Stimulated activated CD8-positive, alpha-beta memory T cell treated with anti-CD3 and anti-CD28 coated beads, Interleukin-2, amount 100 ng/mL, for 1 hour (primary cell): ENCODE data around the gene GAS2L2.

Experiments
- DNase-seq, 2 donors: peaks; one replicate each; pipeline ENCODE4 v3.0.0-alpha.2; 2020; ENCODE audit warnings: low read depth in 2 of 2

GAS2L2 gene

DNA sequence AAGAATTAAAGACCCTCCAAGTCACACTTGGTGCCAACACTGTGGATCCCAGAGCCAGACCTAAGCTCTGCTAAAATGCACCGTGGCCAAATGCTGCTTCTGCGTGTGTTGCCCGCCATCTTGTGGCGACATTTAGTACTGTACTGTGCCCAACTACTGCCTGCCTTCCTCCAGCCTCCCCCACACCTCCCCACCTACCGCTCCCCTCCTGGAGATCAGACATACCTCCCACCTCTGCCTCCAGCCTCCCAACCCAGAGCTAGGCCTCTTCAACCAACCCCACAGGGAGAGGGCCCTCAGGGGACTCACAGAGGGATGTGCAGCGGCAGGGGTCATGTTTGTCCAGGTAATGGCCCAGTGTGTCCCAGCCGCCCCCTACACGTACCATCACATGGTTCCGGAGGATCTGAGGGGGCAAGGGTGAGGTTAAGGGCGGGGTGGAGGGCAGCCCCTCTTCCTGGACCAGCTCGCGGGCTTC lies 5.5 kb downstream of the GAS2L2 start:
- peak; percentile 58 to 59 for DNase-seq

DNA sequence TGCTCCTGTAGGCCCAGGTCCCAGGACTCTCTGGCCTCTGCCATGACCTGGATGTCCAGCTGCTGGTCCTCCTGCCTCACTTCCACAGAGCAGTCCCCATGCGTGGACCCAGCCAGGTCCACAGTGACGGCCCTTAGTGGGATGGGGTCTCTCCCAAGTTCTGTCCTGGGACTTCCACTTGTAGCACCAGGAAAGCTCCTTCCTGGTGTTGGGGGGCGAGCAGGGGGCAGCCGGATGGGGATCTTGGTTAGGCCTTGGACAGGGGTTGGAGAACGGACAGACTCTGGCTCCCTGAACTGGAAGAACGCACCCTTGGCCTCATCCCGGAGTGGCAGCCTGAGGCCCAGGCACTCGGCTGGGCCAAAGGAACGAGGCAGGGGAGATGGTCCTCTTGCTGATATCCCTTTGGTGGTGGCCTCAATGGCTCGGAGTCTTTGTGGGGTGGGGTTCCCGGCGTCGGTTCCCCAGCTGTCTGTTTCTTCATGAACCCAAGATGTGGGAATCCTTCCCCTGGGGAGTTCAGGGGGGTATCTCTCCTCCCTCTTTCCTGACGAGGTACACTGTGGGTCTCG lies 7.2 kb downstream of the GAS2L2 start:
- no peak for DNase-seq

DNA sequence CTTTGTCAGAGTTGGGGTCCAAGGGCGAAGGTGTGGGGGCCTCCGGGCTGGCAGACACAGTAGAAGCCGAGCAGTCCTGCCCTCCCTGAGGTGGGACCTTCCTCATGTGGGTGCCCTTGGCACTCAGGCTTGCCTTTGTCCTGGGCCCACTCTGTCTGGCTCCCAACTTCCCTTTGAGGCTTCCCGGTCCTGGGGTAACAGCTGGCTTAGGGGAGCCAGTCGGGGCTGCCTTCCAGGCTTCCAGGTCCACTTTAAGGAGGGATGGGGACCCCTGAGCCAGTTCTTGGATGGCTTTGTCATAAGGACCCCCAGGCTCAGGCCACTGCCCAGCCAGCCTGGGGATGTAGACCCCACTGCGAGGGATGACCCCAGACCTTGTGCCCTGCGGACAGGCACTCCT lies 7.8 kb downstream of the GAS2L2 start:
- DNase-seq = no peak

DNA sequence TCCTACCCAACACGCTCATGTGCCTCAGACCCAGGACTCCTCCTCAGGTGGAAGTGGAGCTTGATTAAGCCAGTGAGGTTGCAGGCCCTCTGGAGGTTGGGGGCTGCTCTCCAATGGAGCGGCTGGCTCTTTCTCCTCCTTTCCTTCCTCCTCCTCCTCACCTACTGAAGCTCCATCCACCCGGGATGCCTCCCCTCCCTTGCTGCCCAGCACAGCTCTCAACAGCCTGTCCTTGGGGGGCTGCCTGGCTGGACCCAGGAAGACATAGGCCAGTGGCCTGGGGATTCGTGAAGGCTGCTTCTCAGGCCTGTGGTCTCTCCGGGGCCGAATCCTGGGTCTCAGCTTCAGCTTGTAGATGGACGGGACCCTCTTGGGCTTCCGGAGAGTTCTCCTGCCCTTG lies 8.2 kb downstream of the GAS2L2 start:
- no peak for DNase-seq

DNA sequence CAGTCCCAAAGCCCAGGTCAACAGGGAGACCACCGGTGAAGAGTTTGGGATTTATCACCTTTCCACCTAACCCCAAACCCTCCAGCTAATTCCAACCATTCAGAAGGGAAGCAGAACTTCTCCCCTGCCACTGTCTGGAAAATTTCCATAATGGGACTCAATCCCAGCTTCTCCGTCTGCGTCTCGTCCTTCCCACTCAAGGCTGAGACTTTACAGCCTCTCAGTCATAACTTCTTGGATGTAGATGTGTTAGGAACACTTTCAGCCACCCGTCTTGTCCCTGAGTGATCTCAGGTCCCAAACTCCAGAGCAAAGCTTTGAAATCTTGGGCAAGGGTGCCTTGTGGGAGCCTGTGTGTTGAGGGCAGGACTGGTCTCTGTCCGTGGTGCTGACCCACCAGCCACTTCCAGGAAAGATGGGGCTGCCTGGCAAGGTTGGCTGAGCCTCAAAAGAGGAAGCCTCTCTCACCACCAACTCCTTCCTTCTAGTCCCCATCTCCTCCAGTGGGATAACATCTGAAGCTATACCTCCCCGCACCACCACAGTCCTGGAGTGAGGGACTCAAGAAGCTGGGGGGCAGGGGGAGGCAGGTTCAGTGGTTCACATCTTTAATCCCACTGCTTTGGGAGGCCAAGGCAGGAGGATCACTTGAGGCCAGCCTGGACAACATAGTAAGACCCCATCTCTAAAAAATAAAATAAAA lies 9.3 kb downstream of the GAS2L2 start:
- no peak for DNase-seq

DNA sequence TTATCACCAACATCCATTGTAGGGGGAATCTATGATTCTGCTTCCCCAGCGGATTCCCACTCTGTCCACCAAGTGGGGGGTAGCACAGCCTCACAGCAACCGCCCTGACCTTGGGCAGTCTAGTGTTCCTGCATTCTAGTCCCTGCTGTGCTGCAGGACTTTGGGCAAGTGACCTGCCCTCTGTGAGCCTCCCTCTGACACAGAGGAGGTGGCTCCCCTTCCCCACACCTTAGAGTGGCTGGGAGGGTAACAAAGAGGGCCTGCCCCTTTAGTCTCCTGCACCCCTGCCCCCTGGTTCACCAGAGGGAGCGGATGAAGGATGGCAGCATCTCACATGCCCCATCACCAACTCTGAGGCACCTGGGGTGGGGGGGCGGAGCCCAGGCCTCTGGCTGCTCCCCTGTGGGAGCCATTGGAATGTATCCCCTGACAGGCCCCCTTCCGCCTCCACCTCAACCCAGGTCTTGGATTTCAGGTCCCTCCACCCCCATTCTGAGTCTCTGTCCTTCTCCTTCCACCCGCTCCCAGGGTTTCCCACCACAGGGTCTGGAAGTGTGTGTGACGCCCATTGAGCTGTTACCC lies 10.1 kb downstream of the GAS2L2 start:
- no peak for DNase-seq

DNA sequence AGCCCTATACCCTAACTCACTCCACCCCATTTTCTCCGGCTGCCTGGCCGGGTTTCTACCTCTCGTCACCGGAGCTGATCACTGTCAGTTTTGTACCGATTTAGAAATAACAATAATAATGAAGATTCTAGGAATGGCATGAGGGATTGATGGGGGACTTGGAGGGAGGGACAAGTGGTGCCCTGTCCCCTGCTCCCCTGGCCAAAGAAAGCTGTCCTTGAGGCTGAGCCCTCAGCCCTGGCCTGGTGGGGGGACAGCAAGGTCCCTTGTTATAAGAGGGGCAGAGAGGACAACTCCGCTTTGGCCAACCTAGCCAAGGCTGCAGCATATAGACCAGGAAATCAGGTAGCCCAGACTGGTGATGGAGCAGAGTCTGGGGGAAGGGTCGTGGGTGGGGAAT lies 10.5 kb downstream of the GAS2L2 start:
- DNase-seq = no peak

DNA sequence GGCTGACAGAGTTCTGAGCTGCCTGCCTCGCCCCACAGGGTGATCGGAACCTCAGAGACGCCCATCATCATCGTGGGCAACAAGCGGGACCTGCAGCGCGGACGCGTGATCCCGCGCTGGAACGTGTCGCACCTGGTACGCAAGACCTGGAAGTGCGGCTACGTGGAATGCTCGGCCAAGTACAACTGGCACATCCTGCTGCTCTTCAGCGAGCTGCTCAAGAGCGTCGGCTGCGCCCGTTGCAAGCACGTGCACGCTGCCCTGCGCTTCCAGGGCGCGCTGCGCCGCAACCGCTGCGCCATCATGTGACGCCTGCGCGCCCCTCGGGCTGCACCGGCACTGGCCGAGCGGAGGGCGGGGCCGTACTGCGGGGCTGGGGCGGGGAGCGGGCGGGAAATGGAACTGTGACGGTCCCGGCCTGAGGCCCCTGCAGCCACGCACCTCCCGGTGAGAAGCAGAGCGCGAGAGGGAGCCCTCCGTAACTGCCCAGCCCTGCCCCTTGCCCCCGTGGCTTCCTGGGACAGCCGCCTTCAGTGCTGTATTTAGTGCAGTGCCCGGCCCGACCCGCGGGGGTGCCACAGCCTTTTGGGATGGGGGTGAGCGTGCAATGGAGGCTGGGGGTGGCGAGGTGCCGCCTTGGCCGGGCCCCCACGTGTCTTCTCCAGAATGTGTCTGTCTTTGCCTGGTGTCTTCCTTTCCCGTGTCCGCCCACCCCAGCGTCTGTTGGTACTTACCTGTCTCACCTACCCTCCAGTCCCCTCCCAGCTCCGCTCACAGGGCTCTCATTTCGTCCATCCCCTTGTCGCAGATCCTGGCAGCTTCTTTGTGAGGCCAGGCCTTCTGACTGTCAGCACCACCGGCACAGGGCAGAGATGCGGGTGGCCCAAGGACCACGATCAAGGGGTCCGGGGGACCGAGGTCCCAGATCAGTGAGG lies 11.8 kb downstream of the GAS2L2 start:
- DNase-seq = no peak

DNA sequence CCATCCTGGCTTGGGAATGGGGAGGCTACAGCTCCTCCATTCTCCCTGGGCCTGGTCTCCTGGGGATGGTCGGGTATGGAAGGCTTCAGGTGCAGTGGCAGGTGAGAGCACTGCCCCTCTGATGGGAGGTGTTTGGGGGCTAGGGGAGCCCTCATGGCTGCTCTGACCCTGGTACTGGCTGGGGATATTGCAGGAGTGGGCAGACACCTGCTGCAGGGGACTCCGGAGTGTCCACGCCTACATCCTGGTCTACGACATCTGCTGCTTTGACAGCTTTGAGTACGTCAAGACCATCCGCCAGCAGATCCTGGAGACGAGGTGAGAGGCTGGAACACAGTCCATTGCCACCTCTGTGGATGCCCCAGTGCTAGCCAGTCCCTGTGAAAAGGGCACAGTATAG lies 12.8 kb downstream of the GAS2L2 start:
- DNase-seq = no peak

DNA sequence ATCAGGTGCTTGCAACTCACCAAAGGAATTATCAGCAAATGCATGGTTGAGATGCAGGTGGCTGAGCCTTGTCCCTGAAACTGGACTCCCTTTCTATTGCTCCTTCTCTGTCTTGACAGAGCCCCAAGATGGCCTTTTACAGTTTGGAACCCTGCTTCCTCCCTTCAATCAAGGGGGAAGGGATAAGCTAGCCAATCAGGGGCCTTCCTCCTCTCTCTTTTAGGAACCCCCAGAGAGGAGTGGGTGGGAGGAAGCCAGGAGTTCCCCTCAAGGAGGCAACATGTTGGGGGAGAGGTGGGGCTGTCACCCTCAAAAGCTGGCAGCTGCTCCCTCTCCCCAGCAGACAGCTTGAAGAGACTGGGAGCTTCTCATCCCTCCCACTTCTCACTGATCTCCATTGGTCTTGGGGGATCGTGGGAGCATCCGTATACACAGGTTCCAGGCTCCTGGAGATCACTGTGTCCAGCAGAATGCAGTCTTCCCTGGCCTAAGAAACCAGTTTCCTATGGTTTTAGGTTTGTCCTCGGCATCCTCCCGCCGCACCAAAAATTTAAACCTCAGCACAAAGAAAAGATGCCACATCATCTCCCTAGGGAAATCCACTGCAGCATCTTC lies 14.4 kb downstream of the GAS2L2 start:
- DNase-seq = no peak

DNA sequence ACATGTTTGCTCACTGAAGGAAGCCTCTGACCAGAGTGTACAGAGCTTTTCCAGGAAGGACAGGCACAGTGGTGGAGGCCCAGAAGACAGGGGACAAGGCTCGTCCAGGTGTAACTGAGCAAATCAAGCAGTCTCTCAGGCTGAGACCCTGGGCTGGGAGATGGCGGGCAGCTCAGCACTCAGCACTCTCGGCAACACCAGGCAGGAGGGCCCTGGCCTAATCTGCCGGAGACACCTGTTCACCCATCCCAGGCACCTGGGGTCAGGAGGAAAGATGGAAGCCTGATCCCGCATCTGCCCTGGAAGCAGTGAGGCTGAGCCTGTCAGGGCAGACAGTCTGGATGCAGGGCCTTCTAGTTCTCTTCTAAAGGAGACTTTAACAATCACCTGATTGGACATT lies 16.8 kb downstream of the GAS2L2 start:
- no peak for DNase-seq

DNA sequence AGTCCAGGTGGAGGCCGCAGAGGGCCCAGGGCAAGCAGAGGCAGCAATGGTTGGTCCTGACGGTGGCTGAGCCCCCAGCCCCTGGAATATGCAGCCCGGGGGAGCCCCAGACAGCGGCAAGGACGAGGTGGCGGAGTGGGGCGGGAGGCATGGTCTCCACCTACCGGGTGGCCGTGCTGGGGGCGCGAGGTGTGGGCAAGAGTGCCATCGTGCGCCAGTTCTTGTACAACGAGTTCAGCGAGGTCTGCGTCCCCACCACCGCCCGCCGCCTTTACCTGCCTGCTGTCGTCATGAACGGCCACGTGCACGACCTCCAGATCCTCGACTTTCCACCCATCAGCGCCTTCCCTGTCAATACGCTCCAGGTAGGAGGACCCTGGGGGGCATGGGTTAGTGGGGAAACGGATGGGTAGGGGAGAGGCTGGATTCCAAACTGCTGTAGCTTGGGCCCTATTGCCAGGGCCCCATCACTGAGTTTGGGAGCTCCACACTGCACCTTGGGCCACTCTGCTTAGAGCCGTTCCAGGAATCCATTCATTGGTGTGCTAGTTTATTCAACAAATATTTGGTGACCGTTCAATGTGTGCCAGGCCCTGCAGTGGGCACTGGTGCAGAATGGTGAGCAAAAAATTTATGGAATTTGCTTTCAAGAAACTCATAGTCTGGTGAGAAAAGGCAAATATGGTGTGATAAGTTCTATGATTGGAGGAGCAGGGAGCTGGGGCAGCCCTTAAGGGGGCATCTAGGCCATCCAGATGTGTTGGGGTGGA lies 17.8 kb downstream of the GAS2L2 start:
- DNase-seq = no peak

DNA sequence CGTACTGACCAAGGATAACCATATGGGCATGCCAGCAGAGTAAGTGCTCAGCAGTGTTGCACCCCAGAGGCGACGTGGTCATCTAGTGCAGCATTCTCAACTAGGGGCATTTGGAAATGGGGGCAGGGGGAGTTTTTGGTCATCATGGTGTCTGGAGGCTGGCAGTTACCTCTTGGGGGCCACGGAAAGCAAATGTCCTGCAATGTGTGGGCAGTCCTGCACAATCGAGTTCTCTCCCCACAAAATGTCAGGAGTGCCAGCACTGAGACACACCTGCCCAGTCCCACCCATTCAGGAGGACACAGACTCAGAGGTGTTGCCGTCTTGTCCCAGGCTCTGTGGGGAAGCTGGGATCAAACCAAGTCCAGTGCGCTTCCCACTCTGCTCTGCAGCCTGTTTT lies 18.6 kb downstream of the GAS2L2 start:
- DNase-seq = no peak

DNA sequence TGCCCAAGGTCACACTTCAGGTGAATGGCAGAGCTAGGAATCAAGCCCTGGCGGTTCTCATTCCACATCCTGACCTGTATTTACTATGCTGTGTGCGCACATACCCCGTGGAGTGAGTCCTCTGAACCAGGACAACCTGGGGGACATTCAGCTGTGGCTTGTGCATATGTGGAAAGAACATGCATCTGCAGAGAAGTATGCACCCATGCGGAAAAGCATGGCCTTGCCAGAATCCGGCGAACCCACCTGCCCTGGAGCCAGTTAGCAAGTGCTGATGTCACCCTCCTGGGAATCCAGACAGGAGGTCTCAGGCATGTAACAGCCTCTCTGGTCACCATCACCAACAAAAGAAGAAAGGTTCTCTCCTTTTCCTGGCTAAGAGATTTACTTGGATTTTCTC lies 19.7 kb downstream of the GAS2L2 start:
- DNase-seq = no peak

DNA sequence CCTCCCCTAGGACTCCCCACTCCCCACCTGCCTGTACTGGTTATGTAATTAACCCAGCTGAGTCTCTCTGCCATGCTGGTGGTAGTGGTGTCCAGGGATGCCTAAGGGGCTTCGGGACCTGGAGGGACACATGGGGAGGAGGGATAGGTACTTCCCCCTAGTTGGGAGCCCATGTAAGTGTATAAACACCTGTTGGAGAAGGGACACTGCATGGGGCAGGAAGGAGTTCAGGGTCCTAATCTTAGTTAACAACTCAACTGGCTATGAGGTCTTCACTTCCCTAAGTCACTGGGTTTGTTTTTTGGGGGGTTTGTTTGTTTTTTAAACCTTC lies 20.3 kb downstream of the GAS2L2 start:
- DNase-seq = no peak

DNA sequence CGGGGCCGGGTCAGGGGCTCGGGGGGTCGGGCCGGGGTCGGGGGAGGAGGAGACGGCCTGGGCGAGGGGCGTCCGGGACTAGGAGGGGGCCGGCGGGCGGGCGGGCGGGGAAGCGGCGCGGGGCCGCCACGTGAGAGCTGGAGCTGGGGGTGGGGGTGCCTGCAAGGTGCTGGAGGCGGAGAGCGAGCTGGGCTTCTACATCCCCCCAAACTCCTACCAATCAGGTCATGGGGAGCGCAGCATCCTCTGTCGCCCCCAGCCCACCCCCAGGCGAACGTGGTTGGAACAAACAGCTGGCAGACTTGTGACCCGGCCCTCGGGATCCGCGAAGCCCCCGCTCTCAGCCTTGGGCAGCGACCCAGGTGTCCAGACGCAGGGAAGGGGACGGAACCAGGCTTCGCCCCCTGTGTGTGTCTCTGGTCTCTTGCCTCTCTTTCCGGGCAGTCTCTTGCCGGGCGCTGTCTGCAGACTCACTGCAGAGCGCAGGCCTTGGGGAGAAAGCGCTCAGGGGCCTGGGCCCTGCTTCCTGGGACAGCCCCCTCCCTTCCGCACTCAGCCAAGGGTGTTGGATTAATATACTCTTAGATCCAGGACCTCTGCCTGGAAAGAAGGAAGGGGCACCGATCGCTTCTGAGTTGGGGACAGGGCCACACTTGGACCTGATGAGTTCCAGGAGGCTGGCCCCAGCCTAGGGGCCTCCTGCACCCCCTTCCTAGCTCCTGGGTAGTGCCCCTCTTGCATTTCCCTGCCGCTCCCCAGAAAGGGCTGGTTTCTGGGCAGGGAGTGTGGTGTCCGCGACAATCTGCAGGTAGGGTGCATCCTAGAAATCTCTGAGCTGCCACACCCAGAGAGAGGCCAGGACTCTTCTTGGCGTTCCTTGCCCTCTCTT lies 20.9 kb downstream of the GAS2L2 start:
- no peak for DNase-seq

DNA sequence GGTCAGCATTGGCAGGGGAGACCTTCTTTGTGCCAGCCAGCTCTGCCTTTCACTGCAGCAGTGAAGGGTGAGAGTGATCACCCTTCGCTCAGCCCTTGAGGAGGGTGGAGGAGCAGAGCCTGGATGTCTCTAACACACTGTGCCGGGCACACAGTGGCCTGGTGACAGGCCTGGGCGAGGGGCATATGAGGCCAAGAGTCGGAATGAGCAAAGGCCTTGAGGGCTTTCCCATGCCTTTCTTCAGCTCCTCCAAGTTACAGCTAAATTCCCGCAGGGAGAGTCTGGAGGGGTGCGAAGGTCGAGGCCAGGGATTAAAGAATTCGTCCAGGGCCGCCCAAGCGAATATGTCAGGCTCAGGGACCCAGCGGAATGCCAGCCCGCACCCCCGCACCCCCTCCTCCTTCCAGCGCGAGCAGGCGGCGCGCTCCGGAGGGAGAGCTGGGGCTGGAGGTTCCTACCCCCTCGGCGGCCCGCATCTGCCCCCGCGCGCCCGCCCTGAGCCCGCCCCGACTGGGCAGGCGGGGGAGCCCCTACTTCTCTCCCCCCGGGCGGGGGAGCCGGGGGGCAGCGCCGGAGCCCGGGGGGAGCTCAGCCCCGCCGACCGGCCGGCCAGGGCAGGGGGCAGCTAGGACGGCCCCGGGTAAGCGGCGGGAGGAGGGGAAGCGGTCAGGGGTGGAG lies 21.7 kb downstream of the GAS2L2 start, which contains the start of gene RASL10B:
TSS of gene RASL10B (plus strand) at position 401 of the 678 bp plus-strand sequence. CDS start 3,546 bp downstream, outside the sequence.
- peak in 1 of 2 donors; percentile 16 for DNase-seq

DNA sequence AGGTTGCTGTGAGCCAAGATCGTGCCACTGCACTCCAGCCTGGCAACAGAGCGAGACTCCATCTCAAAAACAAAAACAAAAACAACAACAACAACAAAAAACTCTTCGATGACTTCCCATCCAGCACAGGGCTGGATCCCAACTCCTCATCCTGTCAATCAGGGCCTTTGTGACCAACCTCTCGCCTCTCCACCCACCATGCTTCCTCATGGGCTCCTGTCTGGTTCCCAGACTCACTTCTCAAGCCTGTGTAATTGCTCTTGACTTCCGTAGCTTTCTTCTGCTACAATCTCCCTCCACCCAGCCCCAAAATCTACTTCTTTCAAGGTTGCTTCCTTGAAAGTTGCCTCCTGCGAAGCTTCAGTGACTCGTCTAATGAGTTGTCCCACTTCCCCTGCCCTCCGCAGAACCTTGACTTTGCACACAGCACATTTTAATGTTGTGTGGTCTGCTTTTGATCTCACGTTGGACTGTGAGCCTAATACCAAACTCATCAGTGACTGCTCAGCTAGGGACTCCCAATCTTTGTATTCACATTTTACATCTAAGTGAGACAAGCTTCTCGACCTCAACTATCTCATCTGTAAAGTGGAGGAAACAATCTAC lies 22.5 kb downstream of the GAS2L2 start:
- DNase-seq = no peak

DNA sequence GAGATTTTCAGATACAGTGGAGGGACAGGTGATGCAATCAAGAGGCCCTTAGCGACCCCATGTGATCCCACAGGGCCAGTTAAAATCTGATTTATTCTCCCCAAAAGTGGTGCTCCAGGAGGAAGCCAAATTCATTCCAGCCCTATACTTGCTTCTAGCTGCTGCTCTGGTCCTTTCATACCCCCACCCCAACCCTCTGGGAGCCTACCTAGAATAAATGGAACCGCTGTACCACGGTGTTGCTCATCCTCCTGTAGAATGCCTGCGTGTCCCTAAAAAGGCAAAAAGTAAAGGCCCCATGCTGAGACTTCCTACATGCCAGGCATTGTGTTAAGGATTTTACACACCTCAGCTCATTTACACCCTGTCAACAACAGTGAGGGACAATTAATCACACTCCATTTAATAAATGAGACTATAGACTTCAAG lies 23.6 kb downstream of the GAS2L2 start:
- no peak for DNase-seq
